ENCODE data around the gene SLC17A7.
"Not testable (repeated sequence)": the region's sequence is repeated elsewhere in the genome, so short reads cannot be mapped to it uniquely, and the experiment has no call there.

Gene SLC17A7

DNA sequence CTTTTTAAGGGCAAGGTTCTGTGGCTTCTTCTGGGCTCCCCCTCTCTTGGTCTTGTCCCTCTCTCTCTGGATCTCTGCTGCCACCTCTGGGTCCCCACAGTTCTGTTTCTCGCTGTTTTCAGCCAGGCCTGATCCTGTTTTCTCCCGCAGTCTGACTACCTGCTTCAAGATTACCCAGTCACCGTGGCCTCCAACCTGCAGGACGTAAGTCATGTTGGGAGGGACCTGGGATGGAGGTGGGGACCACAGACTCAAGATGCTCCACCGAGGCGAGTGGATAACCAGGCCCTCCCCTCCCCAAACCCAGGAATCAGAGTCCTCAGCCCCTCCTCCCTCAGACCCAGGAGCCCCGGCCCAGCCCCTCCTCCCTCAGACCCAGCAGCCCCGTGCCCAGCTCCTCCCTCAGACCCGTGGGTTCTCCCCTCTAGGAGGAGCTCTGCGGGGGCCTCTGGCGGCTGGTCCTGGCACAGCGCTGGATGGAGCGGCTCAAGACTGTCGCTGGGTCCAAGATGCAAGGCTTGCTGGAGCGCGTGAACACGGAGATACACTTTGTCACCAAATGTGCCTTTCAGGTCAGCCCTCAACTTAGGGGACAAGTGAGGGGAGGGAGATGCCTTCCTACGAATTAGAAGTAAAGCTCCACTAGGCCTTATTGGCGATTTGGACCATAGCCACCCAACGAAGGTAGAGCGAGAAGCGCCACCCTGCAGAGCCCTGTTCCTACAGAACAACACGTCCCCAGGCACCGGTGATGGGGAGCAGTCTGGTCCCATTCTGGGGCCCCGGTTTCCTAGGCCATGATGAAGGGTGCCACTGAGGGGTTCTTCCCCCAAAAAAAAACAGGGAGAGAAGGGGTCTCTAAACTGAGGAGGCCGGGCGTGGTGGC is 34.9 kb upstream of the SLC17A7 start:
- peak; percentile 59 to 91 for DNase-seq (ENCODE audit: low spot score in 2 of 2)
- no peak overlapping the region for H3K4me3 ChIP-seq
- in situ Hi-C loops (cut with MboI; ENCODE audit: low sequenced_read_pairs), result loop anchor here (25.0 kb wide), 1 partner anchor 386 kb away; the partner anchor contains the start of genes PNKP and PTOV1
- H3K9me3 ChIP-seq, result no peaks in the 10 kb centered on the region
- 0 out of 2 replicates have a peak, but pooled peaks cover 4% of the 10 kb centered on the region for H3K27me3 ChIP-seq (ENCODE audit: low read depth)
- no peaks in the 10 kb centered on the region; the same call in 1 of the 2 replicates for H3K36me3 ChIP-seq (replicated peaks)
- peaks cover 4% of the 10 kb centered on the region for H3K4me1 ChIP-seq

DNA sequence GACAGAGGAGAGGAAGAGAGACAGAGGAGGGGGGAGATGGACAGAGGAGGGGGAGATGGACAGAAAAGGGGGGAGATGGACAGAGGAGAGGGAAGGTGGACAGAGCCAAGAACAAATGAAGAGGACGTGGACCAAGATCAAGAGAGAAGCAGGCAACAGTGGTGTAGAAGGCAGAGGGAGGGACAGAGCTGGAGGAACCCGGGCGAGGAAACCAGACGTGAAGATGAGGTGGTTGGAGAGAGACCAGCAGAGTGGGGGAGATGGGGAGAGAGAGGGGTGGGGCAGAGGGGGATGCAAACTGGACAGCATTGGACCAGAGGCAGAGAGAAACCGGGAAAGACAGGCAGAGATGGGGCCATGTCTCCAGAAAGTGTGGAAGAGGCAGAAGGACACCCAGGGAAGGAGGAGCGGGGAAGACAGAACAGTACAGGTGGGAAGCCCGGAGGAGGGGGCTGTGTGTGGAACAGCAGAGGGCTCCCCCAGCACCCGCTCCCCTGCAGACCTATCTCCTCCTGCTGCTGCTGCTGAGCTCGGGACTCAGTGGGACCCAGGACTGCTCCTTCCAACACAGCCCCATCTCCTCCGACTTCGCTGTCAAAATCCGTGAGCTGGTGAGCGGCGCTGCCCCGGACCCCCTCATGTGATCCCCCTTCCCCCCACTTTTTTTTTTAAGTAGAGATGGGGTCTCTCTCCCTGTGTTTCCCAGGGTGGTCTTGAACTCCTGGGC is 34.0 kb upstream of the SLC17A7 start:
- peaks cover 4% of the 10 kb centered on the region for H3K4me1 ChIP-seq
- in situ Hi-C loops (cut with MboI; ENCODE audit: low sequenced_read_pairs), result loop anchor here (25.0 kb wide), 1 partner anchor 387 kb away; the partner anchor contains the start of genes PNKP and PTOV1
- H3K4me3 ChIP-seq, result no peak overlapping the region

DNA sequence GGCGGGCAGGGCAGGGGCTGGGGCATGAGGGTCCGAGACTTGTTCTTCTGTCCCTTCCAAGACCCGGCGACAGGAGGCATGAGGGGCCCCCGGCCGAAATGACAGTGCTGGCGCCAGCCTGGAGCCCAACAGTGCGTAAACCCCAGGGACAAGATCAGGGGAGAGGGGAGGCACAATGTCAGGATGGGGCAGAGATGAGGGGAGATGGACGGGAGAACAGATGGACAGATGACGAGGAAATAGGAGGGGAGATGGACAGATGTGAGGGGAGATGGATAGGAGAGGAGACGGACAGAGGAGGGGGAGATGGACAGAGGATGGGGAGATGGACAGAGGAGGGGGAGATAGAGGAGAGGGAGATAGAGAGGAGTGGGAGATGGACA is 33.2 kb upstream of the SLC17A7 start:
- Histone ChIP-seq H3K27me3 (ENCODE audit: low read depth) (0 out of 2 replicates have a peak, but pooled peaks cover 4% of the 10 kb centered on the region), H3K9me3 (no peaks in the 10 kb centered on the region), H3K36me3 (replicated peaks) (peaks cover 6% of the 10 kb centered on the region; the same call in 1 of the 2 replicates), H3K4me1 (peaks cover 4% of the 10 kb centered on the region), H3K4me3 (peak overlapping the region; percentile 40)
- DNase-seq (ENCODE audit: low spot score in 2 of 2), result no peak
- in situ Hi-C loops (cut with MboI; ENCODE audit: low sequenced_read_pairs), result no loop called here

More for the DNA sequence above, 34.0 kb upstream of the SLC17A7 start:
- DNase-seq (ENCODE audit: low spot score in 2 of 2), result no peak
- H3K27me3 ChIP-seq (ENCODE audit: low read depth), result 0 out of 2 replicates have a peak, but pooled peaks cover 4% of the 10 kb centered on the region
- no peaks in the 10 kb centered on the region for H3K9me3 ChIP-seq
- H3K36me3 ChIP-seq (replicated peaks), result no peaks in the 10 kb centered on the region; the same call in 1 of the 2 replicates

DNA sequence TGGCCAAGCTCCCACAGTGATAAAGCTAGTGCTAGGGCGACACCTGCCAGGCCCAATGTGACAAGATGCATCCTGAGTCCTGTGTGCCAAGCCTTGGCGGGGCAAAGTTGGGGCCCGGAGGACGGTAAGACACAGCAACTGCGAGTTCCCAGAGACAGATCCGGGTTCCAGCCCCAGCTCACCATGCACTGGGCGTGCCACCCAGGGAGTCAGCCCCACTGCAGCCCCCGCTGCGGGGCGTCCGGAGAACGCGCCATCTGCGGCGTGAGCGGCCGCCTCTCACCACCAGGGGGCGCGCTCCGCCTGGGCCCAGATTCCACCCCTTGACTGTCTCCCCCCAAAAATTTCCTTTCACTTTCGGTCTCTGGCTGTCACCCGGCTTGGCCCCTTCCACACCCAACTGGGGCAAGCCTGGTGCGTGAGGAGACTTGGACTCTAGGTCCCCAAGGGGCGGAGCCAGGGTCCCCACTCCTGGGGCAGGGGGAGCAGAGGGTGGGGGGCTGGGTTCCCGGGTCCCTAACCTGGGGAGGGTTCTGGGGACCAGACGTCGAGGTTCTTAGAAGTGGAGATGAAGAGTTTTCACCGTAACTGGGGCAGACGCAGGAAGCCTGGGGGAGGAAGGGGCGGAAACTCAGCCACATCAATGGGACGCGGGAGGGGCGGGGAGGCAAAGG is 32.7 kb upstream of the SLC17A7 start, which contains the start of gene FLT3LG:
TSS of gene FLT3LG (plus strand) at position 348 of the 674 bp plus-strand sequence. CDS start 425 bp downstream, outside the sequence.
- no peaks in the 10 kb centered on the region for H3K9me3 ChIP-seq
- H3K4me1 ChIP-seq, result peaks cover 7% of the 10 kb centered on the region
- in situ Hi-C loops (cut with MboI; ENCODE audit: low sequenced_read_pairs), result no loop called here
- peak in 1 of 2 experiments; percentile 82 for DNase-seq (ENCODE audit: low spot score in 2 of 2)
- peaks cover 6% of the 10 kb centered on the region; the same call in 1 of the 2 replicates for H3K36me3 ChIP-seq (replicated peaks)
- H3K27me3 ChIP-seq (ENCODE audit: low read depth), result 0 out of 2 replicates have a peak, but pooled peaks cover 4% of the 10 kb centered on the region
- peak within 1 kb of the TSS; percentile 40 for H3K4me3 ChIP-seq

DNA sequence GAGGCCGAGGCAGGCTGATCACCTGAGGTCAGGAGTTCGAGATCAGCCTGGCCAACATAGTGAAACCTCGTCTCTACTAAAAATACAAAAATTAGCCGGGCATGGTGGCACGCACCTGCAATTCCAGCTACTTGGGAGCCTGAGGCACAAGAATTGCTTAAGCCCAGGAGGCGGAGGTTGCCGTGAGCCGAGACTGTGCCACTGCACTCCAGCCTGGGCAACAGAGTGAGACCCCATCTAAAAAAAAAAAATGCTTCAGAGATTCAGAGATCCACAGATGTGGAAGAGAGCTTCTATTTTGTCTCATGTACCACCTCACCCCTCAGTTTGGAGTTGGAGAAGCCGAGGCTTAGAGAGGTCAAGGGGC is 32.2 kb upstream of the SLC17A7 start:
- H3K36me3 ChIP-seq (replicated peaks); H3K27me3 ChIP-seq (ENCODE audit: low read depth); DNase-seq (ENCODE audit: low spot score in 2 of 2); H3K9me3 ChIP-seq; H3K4me1 ChIP-seq; in situ Hi-C loops (cut with MboI; ENCODE audit: low sequenced_read_pairs); H3K4me3 ChIP-seq: not testable (repeated sequence)

DNA sequence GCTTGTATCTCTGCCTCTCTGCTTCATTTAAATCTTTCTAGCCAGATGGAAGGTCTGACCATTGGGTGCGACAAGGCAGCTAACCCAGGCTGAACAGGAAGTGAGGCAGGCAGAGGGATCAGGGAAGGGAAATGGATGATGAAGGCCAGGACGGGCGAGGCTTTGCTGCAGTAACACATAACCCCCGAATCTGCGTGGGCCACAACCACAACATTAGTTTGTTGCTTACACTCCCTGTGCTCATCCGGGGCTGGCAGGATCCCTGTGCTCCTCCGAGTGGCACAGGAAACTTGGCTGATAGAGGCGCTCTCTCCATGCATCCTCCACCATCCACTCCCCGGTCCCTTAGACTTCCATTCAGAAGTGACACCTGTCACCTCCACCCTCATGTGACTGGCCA is 31.6 kb upstream of the SLC17A7 start:
- peaks cover 6% of the 10 kb centered on the region; the same call in 1 of the 2 replicates for H3K36me3 ChIP-seq (replicated peaks)
- H3K4me3 ChIP-seq, result no peak overlapping the region
- in situ Hi-C loops (cut with MboI; ENCODE audit: low sequenced_read_pairs), result no loop called here

DNA sequence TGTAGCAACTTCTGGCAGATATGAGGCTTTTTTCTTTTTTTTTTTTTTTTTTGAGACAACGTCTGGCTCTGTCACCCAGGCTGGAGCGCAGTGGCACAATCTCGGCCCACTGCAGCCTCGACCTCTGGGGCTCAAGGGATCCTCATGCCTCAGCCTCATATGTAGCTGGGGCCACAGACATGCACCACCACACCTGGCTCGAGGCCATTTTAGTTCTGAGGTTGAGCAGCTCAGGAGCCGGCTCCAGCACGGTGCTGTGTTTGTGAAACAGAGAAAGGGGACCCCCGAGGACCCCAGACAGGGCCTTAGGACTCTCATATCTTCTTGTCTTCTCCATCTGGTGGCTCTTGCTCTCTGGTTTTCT is 29.3 kb upstream of the SLC17A7 start:
- DNase-seq (ENCODE audit: low spot score in 2 of 2), result no peak
- Histone ChIP-seq H3K9me3 (no peaks in the 10 kb centered on the region), H3K4me1 (peaks cover 3% of the 10 kb centered on the region), H3K4me3 (no peak overlapping the region), H3K27me3 (ENCODE audit: low read depth) (0 out of 2 replicates have a peak, but pooled peaks cover 4% of the 10 kb centered on the region), H3K36me3 (replicated peaks) (peaks cover 6% of the 10 kb centered on the region; the same call in 1 of the 2 replicates)
- in situ Hi-C loops (cut with MboI; ENCODE audit: low sequenced_read_pairs), result no loop called here

More for the DNA sequence above, 31.6 kb upstream of the SLC17A7 start:
- H3K27me3 ChIP-seq (ENCODE audit: low read depth), result 0 out of 2 replicates have a peak, but pooled peaks cover 4% of the 10 kb centered on the region
- H3K4me1 ChIP-seq, result peaks cover 7% of the 10 kb centered on the region
- no peak for DNase-seq (ENCODE audit: low spot score in 2 of 2)
- H3K9me3 ChIP-seq, result no peaks in the 10 kb centered on the region

DNA sequence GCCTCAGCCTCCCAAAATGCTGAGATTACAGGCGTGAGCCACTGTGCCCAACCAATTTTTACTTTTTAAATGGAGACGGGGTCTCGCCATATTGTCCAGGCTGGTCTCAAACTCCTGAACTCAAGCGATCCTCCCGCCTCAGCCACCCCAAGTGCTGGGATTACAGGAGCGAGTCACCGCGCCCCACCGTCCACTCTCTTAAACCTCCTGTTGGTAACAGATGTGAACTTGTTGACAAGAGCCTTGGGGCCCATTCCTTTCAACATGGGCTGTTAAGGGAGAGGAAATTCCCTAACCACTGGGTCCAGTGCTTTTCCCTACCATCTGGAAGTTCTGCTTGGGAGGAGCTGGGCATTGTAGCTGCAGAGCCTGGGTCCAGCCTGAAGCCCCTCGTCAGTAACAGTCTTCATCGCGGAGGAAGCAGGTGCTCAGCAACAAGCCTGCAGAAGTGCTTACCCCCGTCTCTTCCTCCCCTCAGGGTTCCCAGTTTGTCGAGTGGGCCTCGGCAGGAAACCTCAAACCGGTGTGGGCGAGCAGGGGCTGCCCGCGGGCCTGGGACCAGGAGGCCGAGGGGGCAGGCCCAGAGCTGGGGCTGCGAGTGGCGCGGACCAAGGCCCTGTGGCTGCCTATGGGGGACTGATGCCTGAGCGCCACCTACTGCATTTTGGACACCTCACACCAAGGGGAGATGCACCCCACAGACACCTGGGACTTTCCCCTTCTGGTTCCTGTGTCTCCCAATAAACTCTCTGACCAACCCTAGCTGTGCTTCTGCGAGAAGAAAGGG is 28.7 kb upstream of the SLC17A7 start:
- DNase-seq (ENCODE audit: low spot score in 2 of 2), result no peak
- H3K4me1 ChIP-seq, result peaks cover 3% of the 10 kb centered on the region

DNA sequence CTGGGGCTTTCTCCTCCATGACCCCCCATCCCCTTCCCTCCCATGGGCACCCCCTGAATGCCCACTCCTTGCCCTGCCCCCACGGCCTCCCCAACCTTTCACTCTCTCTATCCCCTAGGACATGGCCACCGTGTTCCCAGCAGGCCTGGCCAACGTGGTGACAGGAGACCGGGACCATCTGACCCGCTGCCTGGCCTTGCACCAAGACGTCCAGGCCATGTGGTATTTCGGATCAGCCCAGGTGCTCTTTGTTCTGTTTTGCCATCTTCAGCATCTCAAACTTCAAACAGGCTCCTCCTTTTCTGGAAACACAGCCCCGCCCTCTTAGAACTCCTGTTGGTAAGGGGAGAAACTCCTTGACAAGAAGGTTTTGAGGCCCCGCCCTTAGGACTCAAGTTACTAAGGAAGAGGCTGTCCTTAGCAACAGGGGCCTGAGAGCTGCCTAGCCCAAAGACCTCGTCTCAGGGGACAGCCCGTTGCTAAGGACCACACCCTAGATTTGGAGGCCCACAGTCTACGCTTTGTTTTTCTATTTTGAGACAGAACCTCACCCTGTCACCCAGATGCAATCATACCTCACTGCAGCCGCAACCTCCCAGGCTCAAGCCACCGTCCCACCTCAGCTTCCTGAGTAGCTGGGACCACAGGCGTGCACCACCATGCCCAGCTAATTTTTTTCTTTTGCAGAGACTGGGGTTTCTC is 27.6 kb upstream of the SLC17A7 start:
- Histone ChIP-seq H3K36me3 (replicated peaks) (peaks cover 6% of the 10 kb centered on the region; the same call in 1 of the 2 replicates), H3K9me3 (no peaks in the 10 kb centered on the region), H3K4me1 (peaks cover 3% of the 10 kb centered on the region), H3K4me3 (no peak overlapping the region), H3K27me3 (ENCODE audit: low read depth) (no peaks in the 10 kb centered on the region)
- in situ Hi-C loops (cut with MboI; ENCODE audit: low sequenced_read_pairs), result no loop called here
- peak; percentile 91 to 94 for DNase-seq (ENCODE audit: low spot score in 2 of 2)

More for the DNA sequence above, 28.7 kb upstream of the SLC17A7 start:
- in situ Hi-C loops (cut with MboI; ENCODE audit: low sequenced_read_pairs), result no loop called here
- Histone ChIP-seq H3K27me3 (ENCODE audit: low read depth) (no peaks in the 10 kb centered on the region), H3K36me3 (replicated peaks) (peaks cover 6% of the 10 kb centered on the region; the same call in 1 of the 2 replicates), H3K9me3 (no peaks in the 10 kb centered on the region), H3K4me3 (no peak overlapping the region)

DNA sequence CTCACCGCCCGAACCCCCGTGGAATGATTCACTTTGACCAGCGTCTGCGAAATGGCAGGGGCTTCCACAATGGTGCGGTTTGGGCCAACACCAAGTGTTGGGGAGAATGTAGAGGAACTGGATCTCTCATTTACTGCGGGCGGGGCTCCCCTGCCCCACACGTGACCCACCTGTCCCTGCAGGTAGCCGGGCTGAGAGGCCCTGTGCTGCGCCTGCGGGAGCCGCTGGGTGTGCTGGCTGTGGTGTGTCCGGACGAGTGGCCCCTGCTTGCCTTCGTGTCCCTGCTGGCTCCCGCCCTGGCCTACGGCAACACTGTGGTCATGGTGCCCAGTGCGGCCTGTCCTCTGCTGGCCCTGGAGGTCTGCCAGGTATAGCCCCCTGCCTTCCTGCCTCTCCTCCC is 26.9 kb upstream of the SLC17A7 start:
- in situ Hi-C loops (cut with MboI; ENCODE audit: low sequenced_read_pairs), result no loop called here
- no peaks in the 10 kb centered on the region for H3K27me3 ChIP-seq (ENCODE audit: low read depth)
- peaks cover 3% of the 10 kb centered on the region for H3K4me1 ChIP-seq

DNA sequence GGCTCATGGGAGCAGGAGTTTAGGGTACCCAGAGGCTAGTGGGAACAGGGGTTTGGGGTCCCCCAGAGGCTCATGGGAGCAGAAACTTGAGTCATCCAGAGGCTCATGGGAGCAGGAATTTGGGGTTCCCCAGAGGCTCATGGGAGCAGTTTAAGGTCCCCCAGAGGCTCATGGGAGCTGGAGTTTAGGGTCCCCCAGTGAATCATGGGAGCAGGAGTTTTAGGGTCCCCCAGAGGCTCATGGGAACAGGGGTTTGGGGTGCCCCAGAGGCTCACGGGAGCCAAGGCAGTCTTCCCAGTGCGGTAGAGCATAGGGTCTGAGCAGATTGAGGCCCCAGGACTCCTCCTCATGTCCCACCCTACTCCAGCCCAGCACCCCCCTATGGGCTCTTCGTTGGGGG is 24.0 kb upstream of the SLC17A7 start:
- Histone ChIP-seq H3K4me1 (peaks cover 3% of the 10 kb centered on the region), H3K27me3 (ENCODE audit: low read depth) (no peaks in the 10 kb centered on the region), H3K9me3 (no peaks in the 10 kb centered on the region), H3K36me3 (replicated peaks) (peaks cover 6% of the 10 kb centered on the region; the same call in 1 of the 2 replicates), H3K4me3 (no peak overlapping the region)
- DNase-seq (ENCODE audit: low spot score in 2 of 2), result no peak
- in situ Hi-C loops (cut with MboI; ENCODE audit: low sequenced_read_pairs), result no loop called here

More for the DNA sequence above, 26.9 kb upstream of the SLC17A7 start:
- Histone ChIP-seq H3K9me3 (no peaks in the 10 kb centered on the region), H3K4me3 (no peak overlapping the region), H3K36me3 (replicated peaks) (peaks cover 6% of the 10 kb centered on the region; the same call in 1 of the 2 replicates)
- no peak for DNase-seq (ENCODE audit: low spot score in 2 of 2)
